GM21786 (cell line): ENCODE data around the gene CTNNA3.
A peak's percentile ranks its signal among the peaks of the same experiment; 100 is the strongest.

ENCODE experiments used
- ATAC-seq: cut with Tn5 transposase; IDR thresholded peaks from one replicate; pipeline ENCODE4 v1.9.1; 2021; ENCODE audit not compliant: unreplicated experiment

The CTNNA3 gene

GRCh38 chr10:66958466-66958865, 737.5 kb downstream of the CTNNA3 start:
- ATAC-seq: no peak

- ATAC-seq: no peak
These were observed 744.1 kb downstream of the CTNNA3 start for GRCh38 chr10:66951896-66952295.

GRCh38 chr10:66943590-66943989, 752.4 kb downstream of the CTNNA3 start:
- no peak for ATAC-seq

- ATAC-seq: no peak
These were observed 753.6 kb downstream of the CTNNA3 start for GRCh38 chr10:66942407-66942806.

- no peak for ATAC-seq
These were observed 754.5 kb downstream of the CTNNA3 start for GRCh38 chr10:66941491-66941890.

GRCh38 chr10:66940965-66941364, 755.0 kb downstream of the CTNNA3 start:
- no peak for ATAC-seq

GRCh38 chr10:66934711-66935110, 761.3 kb downstream of the CTNNA3 start:
- ATAC-seq: no peak

- no peak for ATAC-seq
These were observed 764.0 kb downstream of the CTNNA3 start for GRCh38 chr10:66931949-66932343.

- ATAC-seq: peak; percentile 83
These were observed 764.6 kb downstream of the CTNNA3 start for GRCh38 chr10:66931340-66931948.

GRCh38 chr10:66929375-66929774, 766.6 kb downstream of the CTNNA3 start:
- no peak for ATAC-seq

- ATAC-seq: no peak
These were observed 767.2 kb downstream of the CTNNA3 start for GRCh38 chr10:66928776-66929175.

GRCh38 chr10:66927971-66928770, 767.8 kb downstream of the CTNNA3 start:
- no peak for ATAC-seq

- no peak for ATAC-seq
These were observed 768.6 kb downstream of the CTNNA3 start for GRCh38 chr10:66927251-66927935.

- no peak for ATAC-seq
These were observed 769.2 kb downstream of the CTNNA3 start for GRCh38 chr10:66926841-66927240.

GRCh38 chr10:66925896-66926715, 769.9 kb downstream of the CTNNA3 start, which contains the start of gene LRRTM3:
TSS of gene LRRTM3 (plus strand) at chr10:66926036.
- peak; percentile 100 for ATAC-seq

GRCh38 chr10:66925373-66925772, 770.6 kb downstream of the CTNNA3 start:
- ATAC-seq: no peak

- no peak for ATAC-seq
These were observed 771.2 kb downstream of the CTNNA3 start for GRCh38 chr10:66924674-66925345.

- ATAC-seq: no peak
These were observed 776.7 kb downstream of the CTNNA3 start for GRCh38 chr10:66919248-66919647.

GRCh38 chr10:66917104-66917503, 778.9 kb downstream of the CTNNA3 start:
- no peak for ATAC-seq

GRCh38 chr10:66916030-66916429, 780.0 kb downstream of the CTNNA3 start:
- no peak for ATAC-seq
